Skin epidermis (tissue), 12 donors: Measurements from ENCODE around the gene DNAJC6.

ENCODE experiments used
- H3K27ac ChIP-seq, 21 experiments: fragments of 200-600 bp; sonication (generic) in 11 of 21; one replicate each; pipeline ENCODE4 v1.5.0; 2020; ENCODE audit warnings: mild to moderate bottlenecking in 3 of 21, inconsistent platforms in 2 of 21, moderate library complexity in 2 of 21
- H3K4me3 ChIP-seq, 7 experiments: fragments of 200-600 bp; sonication (generic) in 2 of 7; one replicate each; pipeline ENCODE4 v1.5.0; 2020; ENCODE audit warnings: inconsistent platforms in 2 of 7, mild to moderate bottlenecking in 2 of 7, moderate library complexity in 1 of 7

The DNAJC6 gene

DNA sequence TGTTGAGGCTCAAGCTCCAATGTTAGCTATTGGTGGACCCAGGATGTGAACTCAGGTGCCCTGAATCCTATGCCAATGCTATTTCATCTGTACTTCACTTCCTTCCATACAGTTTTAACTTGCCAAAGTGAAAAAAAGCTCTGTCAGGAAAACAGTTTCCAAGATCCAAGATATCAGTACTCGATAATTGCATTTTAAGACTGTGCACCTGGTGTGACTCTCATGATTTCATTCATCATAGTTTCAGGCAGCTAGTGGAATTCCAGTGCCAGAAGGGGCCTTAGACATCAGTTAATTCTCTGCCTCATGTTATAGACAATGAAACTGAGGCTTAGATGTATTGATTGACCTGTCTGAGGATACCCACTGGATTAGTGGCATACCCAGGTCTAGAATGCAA lies 84.6 kb downstream of the DNAJC6 start:
- H3K27ac ChIP-seq: no peak overlapping the region
- H3K4me3 ChIP-seq: no peak overlapping the region

DNA sequence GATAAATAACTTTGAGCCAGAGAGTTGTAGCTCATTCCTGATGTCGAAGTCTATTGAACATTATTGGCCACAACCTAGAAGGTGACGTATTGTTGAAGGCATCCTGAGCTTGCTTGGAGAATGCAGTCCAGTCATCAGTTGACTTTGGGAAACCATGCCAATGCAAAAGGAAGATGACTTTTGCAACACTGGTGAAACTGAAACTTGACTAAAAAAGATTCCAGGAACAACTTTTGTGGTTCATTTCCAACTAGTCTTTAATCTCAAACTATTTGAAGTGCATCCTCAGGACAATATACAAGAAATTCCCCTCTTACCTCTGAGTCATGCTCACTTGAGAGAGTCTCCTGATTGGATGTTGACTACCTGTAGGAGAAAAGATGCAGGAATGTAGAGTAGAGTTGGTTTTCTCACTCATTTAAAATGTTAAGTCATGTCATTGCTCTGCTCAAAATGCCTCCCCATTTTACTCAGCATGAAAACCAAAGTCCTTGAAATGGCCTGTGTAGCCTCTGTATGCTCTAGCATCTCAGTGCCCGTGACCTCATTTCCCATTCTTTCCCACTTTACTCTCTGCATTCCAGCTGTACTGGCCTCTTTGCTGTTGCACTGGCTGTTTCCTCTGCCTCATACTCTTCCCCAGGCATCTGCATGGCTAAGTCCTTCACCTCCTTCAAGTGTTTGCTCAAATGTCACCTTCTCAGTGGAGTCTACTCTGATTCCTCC lies 86.7 kb downstream of the DNAJC6 start:
- no peak overlapping the region for H3K27ac ChIP-seq
- H3K4me3 ChIP-seq: no peak overlapping the region

DNA sequence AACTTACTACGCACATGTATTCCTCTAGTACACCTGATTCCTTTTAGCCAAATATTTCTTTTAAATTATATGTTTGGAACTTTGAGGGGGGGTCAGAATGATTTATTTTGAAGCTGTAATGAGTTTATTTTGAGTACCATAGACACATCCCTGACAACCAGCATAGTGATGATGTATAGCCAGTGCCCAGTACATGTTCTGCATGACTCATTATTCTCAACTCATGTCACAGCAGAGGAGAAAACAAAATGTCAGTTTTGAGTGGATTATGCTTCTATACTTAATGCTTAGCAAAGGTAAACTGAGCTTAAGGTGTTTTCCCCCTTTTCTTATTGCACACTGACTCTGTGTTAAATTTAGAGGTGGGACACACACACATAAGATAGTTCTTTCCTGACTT lies 88.7 kb downstream of the DNAJC6 start:
- Histone ChIP-seq H3K4me3 (no peak overlapping the region), H3K27ac (no peak overlapping the region)

GRCh38 chr1:65399003-65399402 lies 89.7 kb downstream of the DNAJC6 start:
- no peak overlapping the region for H3K4me3 ChIP-seq

GRCh38 chr1:65401612-65402011 lies 92.3 kb downstream of the DNAJC6 start:
- H3K27ac ChIP-seq: no peak overlapping the region
- no peak overlapping the region for H3K4me3 ChIP-seq

More at GRCh38 chr1:65399003-65399402, 89.7 kb downstream of the DNAJC6 start:
- no peak overlapping the region for H3K27ac ChIP-seq

- Histone ChIP-seq H3K27ac (no peak overlapping the region), H3K4me3 (no peak overlapping the region)
Measured at GRCh38 chr1:65404941-65405340, 95.6 kb downstream of the DNAJC6 start.

DNA sequence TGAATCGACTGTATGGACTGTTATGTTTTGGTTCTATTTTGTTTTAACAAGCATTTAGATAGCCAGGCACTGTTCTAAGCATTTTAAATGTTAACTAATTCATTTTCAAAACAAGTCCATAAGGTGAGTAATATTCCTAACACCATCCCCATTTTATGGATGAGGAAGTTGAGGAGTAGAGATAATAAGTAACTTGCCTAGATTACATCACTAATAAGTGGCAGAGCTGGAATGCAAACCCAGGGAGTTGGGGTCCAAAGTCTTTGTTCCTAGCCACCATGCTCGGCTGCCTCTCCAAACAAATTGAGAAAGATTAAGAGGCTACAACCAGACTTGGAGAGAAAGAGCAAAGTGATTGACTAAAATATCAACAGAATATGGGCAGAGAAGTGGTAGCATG lies 98.5 kb downstream of the DNAJC6 start:
- no peak overlapping the region for H3K27ac ChIP-seq
- no peak overlapping the region for H3K4me3 ChIP-seq

- no peak overlapping the region for H3K27ac ChIP-seq
- no peak overlapping the region for H3K4me3 ChIP-seq
Measured at GRCh38 chr1:65409314-65409713, 100.0 kb downstream of the DNAJC6 start.

DNA sequence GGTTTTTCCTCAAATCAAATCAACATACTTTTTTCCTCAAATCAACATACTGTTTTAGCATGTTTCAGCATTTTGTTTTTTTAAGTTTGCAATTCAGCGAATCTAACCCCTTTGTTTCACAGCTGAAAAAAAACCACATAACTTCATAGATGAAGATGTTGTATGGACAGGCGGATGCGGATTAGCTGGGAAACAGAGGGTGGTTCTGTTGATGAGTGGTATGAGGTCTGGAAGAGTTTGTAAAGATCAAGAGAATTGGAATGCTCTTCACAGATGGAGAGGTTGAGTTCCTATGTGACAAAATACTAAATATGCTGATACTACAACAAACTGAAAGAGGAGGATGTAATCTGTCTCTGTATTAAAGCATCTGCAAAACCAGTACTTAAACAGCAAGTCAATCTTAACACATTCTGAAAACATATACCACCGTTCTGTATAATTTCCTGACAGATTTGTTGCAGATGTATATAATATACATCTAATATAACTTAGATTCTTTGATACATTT lies 100.5 kb downstream of the DNAJC6 start:
- no peak overlapping the region for H3K4me3 ChIP-seq
- H3K27ac ChIP-seq: no peak overlapping the region

- no peak overlapping the region for H3K4me3 ChIP-seq
- H3K27ac ChIP-seq: no peak overlapping the region
Measured at GRCh38 chr1:65412256-65412983, 103.1 kb downstream of the DNAJC6 start.

- Histone ChIP-seq H3K4me3 (no peak overlapping the region), H3K27ac (no peak overlapping the region)
Measured at GRCh38 chr1:65412984-65413375, 103.6 kb downstream of the DNAJC6 start.

DNA sequence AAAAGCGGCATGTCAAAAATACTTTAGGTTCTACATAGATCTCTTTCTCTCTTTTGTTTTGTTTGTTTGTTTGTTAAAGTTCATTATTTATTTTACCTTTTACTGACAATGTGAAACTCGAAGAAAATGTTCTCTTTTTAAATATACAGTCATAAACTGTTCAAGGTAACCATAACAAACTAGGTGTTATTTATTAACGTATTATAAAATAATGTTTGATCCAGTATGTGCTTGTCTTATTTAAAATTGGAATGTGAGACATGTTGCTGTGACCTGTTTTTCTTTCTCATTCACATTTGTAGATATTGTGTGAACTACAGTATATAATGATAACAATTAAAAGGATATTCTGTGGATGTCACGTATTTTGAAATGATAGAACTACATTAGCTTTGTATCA lies 105.2 kb downstream of the DNAJC6 start:
- Histone ChIP-seq H3K27ac (no peak overlapping the region), H3K4me3 (no peak overlapping the region)

GRCh38 chr1:65416767-65417166 lies 107.4 kb downstream of the DNAJC6 start:
- no peak overlapping the region for H3K4me3 ChIP-seq

DNA sequence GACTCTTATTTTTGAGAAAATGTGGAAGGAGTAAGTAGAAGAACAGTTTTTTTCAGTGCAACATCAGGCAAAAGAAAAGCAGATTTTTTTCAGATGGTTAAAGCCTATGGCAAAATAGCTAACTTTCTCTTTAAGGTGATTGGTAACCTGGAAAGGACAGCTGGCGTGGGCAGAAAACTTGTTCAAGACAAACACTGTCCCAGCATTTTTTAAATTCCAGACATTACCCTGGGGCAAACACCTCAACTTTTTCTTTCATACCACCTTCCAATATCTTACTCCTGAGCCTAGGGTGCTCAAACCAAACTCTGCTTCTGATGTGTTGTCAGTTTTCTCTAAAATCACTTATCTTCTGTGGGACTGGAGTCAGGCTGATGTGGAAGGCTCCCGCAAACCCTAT lies 108.4 kb downstream of the DNAJC6 start:
- Histone ChIP-seq H3K27ac (no peak overlapping the region), H3K4me3 (no peak overlapping the region)

More at GRCh38 chr1:65416767-65417166, 107.4 kb downstream of the DNAJC6 start:
- no peak overlapping the region for H3K27ac ChIP-seq

- H3K4me3 ChIP-seq: no peak overlapping the region
- peak overlapping the region in 1 of 21 experiments; percentile 60 for H3K27ac ChIP-seq
Measured at GRCh38 chr1:65418522-65419185, 109.3 kb downstream of the DNAJC6 start.

- H3K27ac ChIP-seq: peak overlapping the region in 20 of 21 experiments; percentile 70 to 100 (median 97)
- peak overlapping the region; percentile 44 to 86 (median 66) for H3K4me3 ChIP-seq
Measured at GRCh38 chr1:65419681-65420589, 110.6 kb downstream of the DNAJC6 start.

DNA sequence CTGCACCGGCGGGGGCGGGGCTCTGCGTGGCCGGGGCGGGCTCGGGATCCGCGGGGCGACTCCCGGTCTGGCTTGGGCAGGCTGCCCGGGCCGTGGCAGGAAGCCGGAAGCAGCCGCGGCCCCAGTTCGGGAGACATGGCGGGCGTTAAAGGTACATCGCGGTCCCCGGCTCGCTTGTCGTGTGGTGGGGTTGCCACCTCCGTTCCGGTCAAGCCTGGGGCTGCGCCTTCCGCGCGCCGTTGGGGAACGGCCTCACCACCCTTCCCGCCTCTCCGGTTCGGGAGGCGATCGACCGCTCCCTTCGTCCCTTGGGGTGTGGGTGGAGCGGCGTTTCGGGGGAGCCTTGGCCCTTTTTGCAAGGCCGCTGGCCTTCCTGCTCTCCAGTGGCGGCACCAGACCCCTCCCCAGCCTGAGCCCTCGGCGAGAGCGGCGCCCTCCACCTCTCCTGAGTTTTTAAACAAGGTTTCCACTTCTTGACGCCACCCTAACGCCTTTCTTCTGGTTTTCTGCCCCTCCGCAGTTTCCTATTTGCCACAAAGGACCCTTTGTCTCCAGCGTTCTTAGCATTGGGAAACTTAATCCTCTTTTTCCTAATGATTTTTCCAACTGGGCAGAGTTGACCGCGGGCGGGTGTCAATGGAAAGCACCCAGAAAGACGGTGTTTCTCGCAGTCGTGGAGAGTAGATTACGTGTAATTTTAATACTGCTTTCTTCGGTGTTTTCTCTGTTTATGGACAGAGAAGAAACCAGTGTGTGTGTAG lies 111.4 kb downstream of the DNAJC6 start, which contains the start of the genes LEPR and LEPROT:
LEPR (plus strand) TSS at position 79 of the 761 bp plus-strand sequence. CDS start 144,898 bp downstream, outside the sequence.
LEPROT (plus strand) TSS at position 79 of the 761 bp plus-strand sequence; CDS start at position 136, 57 bp downstream.
- Histone ChIP-seq H3K4me3 (peak within 1 kb of the TSS; percentile 44 to 86 (median 66)), H3K27ac (peak within 1 kb of the TSS; percentile 83 to 100 (median 97))

- H3K4me3 ChIP-seq: peak overlapping the region; percentile 44 to 86 (median 66)
- H3K27ac ChIP-seq: peak overlapping the region; percentile 83 to 100 (median 97)
Measured at GRCh38 chr1:65421351-65422025, 112.1 kb downstream of the DNAJC6 start.
